A549 (cell line): ENCODE measurements around the gene AFG1L.

ENCODE experiments used
- CTCF ChIP-seq: fragments of >200 bp; sonication (Bioruptor Twin); formaldehyde crosslinking; IDR thresholded peaks from 3 replicates; pipeline ENCODE4 v1.5.1; 2016
- ESRRA ChIP-seq: fragments of 150-350 bp; IDR thresholded peaks from 2 replicates; pipeline ENCODE4 v1.6.1; 2014; ENCODE audit warnings: mild to moderate bottlenecking, low read length, borderline replicate concordance
- HDAC2 ChIP-seq: fragments of 200-600 bp; sonication (generic); IDR thresholded peaks from 2 replicates; pipeline ENCODE4 v1.6.1; 2016
- HOXA7 ChIP-seq: fragments of 250-450 bp; sonication (Bioruptor Pico); IDR thresholded peaks from 2 replicates; pipeline ENCODE4 v1.5.0; 2020; ENCODE audit warnings: mild to moderate bottlenecking, moderate library complexity
- KDM5A ChIP-seq: fragments of 200-600 bp; sonication (generic); IDR thresholded peaks from 2 replicates; pipeline ENCODE4 v1.6.1; 2016; ENCODE audit warnings: antibody characterized with exemption, mild to moderate bottlenecking
- PBX3 ChIP-seq: IDR thresholded peaks from 2 replicates; pipeline ENCODE4 v1.6.1; 2012
- POLR2A ChIP-seq: IDR thresholded peaks from 2 replicates; pipeline ENCODE4 v1.6.1; 2012; ENCODE audit warnings: mild to moderate bottlenecking, low read length
- ZC3H11A ChIP-seq: fragments of 450-650 bp; IDR thresholded peaks from 2 replicates; pipeline ENCODE4 v1.6.1; 2014; ENCODE audit warnings: antibody characterized with exemption, mild to moderate bottlenecking
- ZFP36 ChIP-seq: fragments of 450-650 bp; IDR thresholded peaks from 2 replicates; pipeline ENCODE4 v1.6.1; 2014; ENCODE audit warnings: borderline replicate concordance; ENCODE audit not compliant: partially characterized antibody

GRCh38 chr6:108419474-108419873 is 124.6 kb downstream of the AFG1L start:
- TF ChIP-seq CTCF (no peak), ESRRA (no peak), ZC3H11A (no peak), HOXA7 (CRISPR knock-in tag) (no peak), HDAC2 (no peak), POLR2A (no peak), ZFP36 (no peak), KDM5A (no peak), PBX3 (no peak)
